CD14-positive monocyte (primary cell): ENCODE data around the gene RPTOR. TPM values are rescaled to one million over a fixed set of nuclear protein-coding genes. Genes with fewer than 3 reads are reported as not detected.

ENCODE experiments used
- DNase-seq, 3 donors: peaks; one replicate each; pipeline ENCODE4 v3.0.0-alpha.2; 2011 to 2022
- H2AFZ ChIP-seq: 2 replicates; pipeline ENCODE4 v1.6.0; 2012; ENCODE audit warnings: mild to moderate bottlenecking, low read depth, low read length, inconsistent platforms; ENCODE audit not compliant: insufficient read depth, poor library complexity, severe bottlenecking
- H3K27ac ChIP-seq, 2 donors: 1 replicate in 1 of 2; 2 replicates in 1 of 2; pipeline ENCODE4 v1.5.1; 2012 to 2013; ENCODE audit warnings: low read length in 2 of 2, control low read depth in 1 of 2, inconsistent platforms in 1 of 2, low read depth in 1 of 2, mild to moderate bottlenecking in 1 of 2
- H3K27me3 ChIP-seq, 2 donors: one replicate each; pipeline versions ENCODE4 v1.6.0 to v1.6.1; 2011 to 2013; ENCODE audit warnings: low read length in 2 of 2; ENCODE audit not compliant: control insufficient read depth in 2 of 2, insufficient read depth in 2 of 2
- H3K36me3 ChIP-seq, 2 donors: replicated peaks in 1 of 2; 1 replicate in 1 of 2; 2 replicates in 1 of 2; pipeline versions ENCODE4 v1.5.1 to v1.6.1; 2012 to 2013; ENCODE audit warnings: low read length in 2 of 2, control low read depth in 1 of 2, inconsistent platforms in 1 of 2, mild to moderate bottlenecking in 1 of 2; ENCODE audit not compliant: insufficient read depth in 2 of 2, control insufficient read depth in 1 of 2
- H3K4me1 ChIP-seq, 2 donors: 1 replicate in 1 of 2; 2 replicates in 1 of 2; pipeline versions ENCODE4 v1.5.1 to v1.6.1; 2012 to 2013; ENCODE audit warnings: low read length in 2 of 2, control low read depth in 1 of 2, inconsistent platforms in 1 of 2, mild to moderate bottlenecking in 1 of 2, moderate library complexity in 1 of 2; ENCODE audit not compliant: insufficient read depth in 2 of 2, control insufficient read depth in 1 of 2
- H3K4me2 ChIP-seq: replicated peaks from 2 replicates; pipeline ENCODE3; 2012; ENCODE audit warnings: low read length, moderate library complexity, mild to moderate bottlenecking; ENCODE audit not compliant: poor library complexity, severe bottlenecking; ENCODE audit errors: extremely low read depth
- H3K4me3 ChIP-seq, 3 experiments: fragments of 200-600 bp in 1 of 3; sonication (generic) in 1 of 3; replicated peaks in 1 of 3; 1 replicate in 2 of 3; 2 replicates in 1 of 3; pipeline ENCODE4 v1.5.1; 2011 to 2013; ENCODE audit warnings: low read length in 3 of 3, mild to moderate bottlenecking in 3 of 3, control low read depth in 2 of 3, low read depth in 2 of 3, inconsistent platforms in 1 of 3, moderate library complexity in 1 of 3
- H3K79me2 ChIP-seq: 2 replicates; pipeline ENCODE4 v1.6.0; 2012; ENCODE audit warnings: mild to moderate bottlenecking, control low read depth, inconsistent platforms, low read length, moderate library complexity; ENCODE audit not compliant: insufficient read depth
- H3K9ac ChIP-seq: 2 replicates; pipeline ENCODE4 v1.6.0; 2017; ENCODE audit warnings: low read length, mild to moderate bottlenecking; ENCODE audit not compliant: insufficient read depth, poor library complexity, severe bottlenecking
- H3K9me3 ChIP-seq, 2 donors: replicated peaks in 1 of 2; 1 replicate in 1 of 2; 2 replicates in 1 of 2; pipeline versions ENCODE4 v1.5.1 to v1.6.1; 2012 to 2013; ENCODE audit warnings: low read length in 2 of 2, control low read depth in 1 of 2; ENCODE audit not compliant: control insufficient read depth in 1 of 2, insufficient read depth in 1 of 2
- H4K20me1 ChIP-seq: 2 replicates; pipeline ENCODE4 v1.6.0; 2012; ENCODE audit warnings: mild to moderate bottlenecking, low read length, control low read depth, moderate library complexity; ENCODE audit not compliant: insufficient read depth
- H3K27ac Mint-ChIP-seq, 7 donors: one replicate each; pipeline ENCODE4 v1.8.0; 2020; ENCODE audit warnings: mild to moderate bottlenecking in 7 of 7, mixed read lengths in 7 of 7, moderate library complexity in 6 of 7, inconsistent platforms in 2 of 7
- H3K27me3 Mint-ChIP-seq, 3 donors: one replicate each; pipeline ENCODE4 v1.8.0; 2021 to 2022; ENCODE audit warnings: low read depth in 3 of 3, mild to moderate bottlenecking in 3 of 3, mixed read lengths in 3 of 3, moderate library complexity in 3 of 3, inconsistent platforms in 1 of 3
- H3K36me3 Mint-ChIP-seq, 2 donors: one replicate each; pipeline ENCODE4 v1.8.0; 2020; ENCODE audit warnings: mixed read lengths in 2 of 2, inconsistent platforms in 1 of 2, mild to moderate bottlenecking in 1 of 2
- H3K4me1 Mint-ChIP-seq: one replicate; pipeline ENCODE4 v1.8.0; 2020; ENCODE audit warnings: mild to moderate bottlenecking, mixed read lengths
- H3K4me3 Mint-ChIP-seq, 2 donors: one replicate each; pipeline ENCODE4 v1.8.0; 2020; ENCODE audit warnings: mild to moderate bottlenecking in 2 of 2, mixed read lengths in 2 of 2, moderate library complexity in 1 of 2
- H3K9me3 Mint-ChIP-seq, 7 donors: one replicate each; pipeline ENCODE4 v1.8.0; 2020 to 2022; ENCODE audit warnings: mixed read lengths in 7 of 7, mild to moderate bottlenecking in 6 of 7, moderate library complexity in 6 of 7, inconsistent platforms in 2 of 7
- CTCF ChIP-seq: fragments of 200-600 bp; IDR thresholded peaks from one replicate; pipeline ENCODE4 v1.8.0; 2022; ENCODE audit warnings: antibody characterized with exemption, mild to moderate bottlenecking
- WGBS: methylation state at CpG from one replicate; pipeline ENCODE4 v1.1.5; 2013; ENCODE audit warnings: missing lambda C conversion rate; ENCODE audit not compliant: insufficient coverage; 5-methylcytosine and 5-hydroxymethylcytosine counted together
- intact Hi-C, 2 donors: fragments of 100-400 bp; cut with micrococcal nuclease; formaldehyde crosslinking; loops; one replicate each; pipeline versions ENCODE4 v1.15.0 to v1.15.1; 2023
- polyA plus RNA-seq, 3 donors: library from polyadenylated mRNA; depleted of rRNA in 1 of 3; unstranded in 2 of 3; stranded (reverse) in 1 of 3; fragments of 300-500 nt in 2 of 3; fragments of >200 nt in 1 of 3; fragmentation: Illumina TruSeq in 2 of 3; gene quantifications; 1 replicate in 2 of 3; 2 replicates in 1 of 3; pipeline ENCODE4 v1.2.3, GENCODE V29; 2012 to 2021

RPTOR gene
- polyA plus RNA-seq, 3 donors: 1.1 to 8.7 (median 2.6) TPM

- Histone ChIP-seq H3K79me2 (peaks cover 9% of the 10 kb centered on the region), H3K27me3 (no peaks in the 10 kb centered on the region), H3K27ac (no peak overlapping the region), H4K20me1 (peaks cover 50% of the 10 kb centered on the region), H2AFZ (no peak overlapping the region), H3K4me2 (no peak overlapping the region), H3K36me3 (peaks cover 0 to 4% of the 10 kb centered on the region in 2 donors), H3K4me1 (no peaks in the 10 kb centered on the region), H3K9me3 (no peaks in the 10 kb centered on the region), H3K9ac (no peak overlapping the region), H3K4me3 (no peak overlapping the region)
- TF ChIP-seq CTCF: no peak
- H3K4me1 Mint-ChIP-seq: peaks cover 7% of the 10 kb centered on the region
- H3K27me3 Mint-ChIP-seq: peaks cover 0 to 4% (median 1%) of the 10 kb centered on the region in 3 donors
- H3K36me3 Mint-ChIP-seq: peaks cover 13 to 14% of the 10 kb centered on the region in 2 donors
- no peak overlapping the region for H3K4me3 Mint-ChIP-seq
- WGBS: over 99% methylated on average over 13 of the region's 24 CpGs
- no peak for DNase-seq
- H3K9me3 Mint-ChIP-seq: no peaks in the 10 kb centered on the region
- no peak overlapping the region for H3K27ac Mint-ChIP-seq
- intact Hi-C loops: no loop called here
Observed at GRCh38 chr17:80633994-80634566, 89.4 kb downstream of the RPTOR start.

GRCh38 chr17:80636361-80637018, 91.9 kb downstream of the RPTOR start:
- Histone ChIP-seq H3K9me3 (no peaks in the 10 kb centered on the region), H3K36me3 (peaks cover 0 to 4% of the 10 kb centered on the region in 2 donors), H3K27ac (no peak overlapping the region), H3K4me1 (no peaks in the 10 kb centered on the region), H2AFZ (no peak overlapping the region), H3K79me2 (peaks cover 13% of the 10 kb centered on the region), H3K9ac (no peak overlapping the region), H3K27me3 (no peaks in the 10 kb centered on the region), H3K4me3 (no peak overlapping the region), H4K20me1 (peaks cover 37% of the 10 kb centered on the region), H3K4me2 (no peak overlapping the region)
- H3K4me1 Mint-ChIP-seq: peaks cover 4% of the 10 kb centered on the region
- no peak overlapping the region for H3K4me3 Mint-ChIP-seq
- no peak for TF ChIP-seq CTCF
- intact Hi-C loops: no loop called here
- peak overlapping the region in 1 of 7 donors; percentile 62 for H3K27ac Mint-ChIP-seq
- H3K9me3 Mint-ChIP-seq: peaks cover 0 to 2% (median 0%) of the 10 kb centered on the region in 7 donors
- WGBS: 95% methylated on average over 19 of the region's 20 CpGs
- H3K27me3 Mint-ChIP-seq: peaks cover 0 to 4% (median 1%) of the 10 kb centered on the region in 3 donors
- DNase-seq: peak in 2 of 3 donors; percentile 7 to 9
- peaks cover 14 to 16% of the 10 kb centered on the region in 2 donors for H3K36me3 Mint-ChIP-seq
